HG03521 (cell line): Measurements from ENCODE around the gene SLC66A2.
"Not testable (repeated sequence)": the region's sequence is repeated elsewhere in the genome, so short reads cannot be mapped to it uniquely, and the experiment has no call there.

Experiments used
- ATAC-seq: cut with Tn5 transposase; IDR thresholded peaks from one replicate; pipeline ENCODE4 v1.9.1; 2021; ENCODE audit warnings: mild to moderate bottlenecking, moderate library complexity; ENCODE audit not compliant: unreplicated experiment

SLC66A2 gene

DNA sequence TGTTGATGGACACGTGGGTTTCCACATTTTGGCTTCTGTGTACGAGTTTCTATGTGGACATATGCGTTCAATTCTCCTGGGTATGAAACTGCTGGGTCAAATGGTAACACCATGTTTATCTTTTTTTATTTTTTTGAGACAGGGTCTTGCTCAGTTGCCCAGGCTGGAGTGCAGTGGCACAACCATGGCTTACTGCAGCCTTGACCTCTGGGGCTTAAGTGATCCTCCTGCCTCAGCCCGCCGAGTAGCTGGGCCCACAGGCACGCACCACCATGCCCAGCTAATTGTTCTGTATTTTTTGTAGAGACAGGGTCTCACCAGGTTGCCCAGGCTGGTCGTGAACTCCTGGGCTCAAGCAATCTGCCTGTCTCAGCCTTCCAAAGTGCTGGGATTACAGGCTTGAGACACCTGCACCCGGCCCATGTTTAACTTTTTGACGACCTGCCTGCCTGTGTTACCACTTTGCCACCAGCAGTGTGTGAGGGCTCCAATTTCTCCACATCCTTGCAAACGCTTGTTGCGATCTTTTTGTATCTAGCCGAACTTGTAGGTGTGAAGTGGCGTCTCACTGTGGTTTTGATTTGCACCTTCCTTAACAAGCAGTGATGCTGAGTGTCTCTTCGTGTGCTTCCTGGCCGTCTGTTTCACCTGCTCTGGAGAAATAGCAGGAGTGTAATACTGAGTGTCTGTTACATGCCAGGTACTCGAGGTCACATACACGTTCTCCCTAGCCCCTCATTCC is 19.9 kb upstream of the SLC66A2 start:
- ATAC-seq = no peak

GRCh38 chr18:79970419-79971133 is 19.1 kb upstream of the SLC66A2 start:
- ATAC-seq = no peak

GRCh38 chr18:79965119-79965902 is 13.9 kb upstream of the SLC66A2 start:
- no peak for ATAC-seq

GRCh38 chr18:79964330-79965118 is 13.1 kb upstream of the SLC66A2 start, which contains the start of gene HSBP1L1:
Gene HSBP1L1, plus strand, starts transcription at chr18:79964643. Its CDS starts 93 bp downstream, at chr18:79964736.
- peak; percentile 61 for ATAC-seq

GRCh38 chr18:79963658-79964329 is 12.3 kb upstream of the SLC66A2 start:
- ATAC-seq = no peak

DNA sequence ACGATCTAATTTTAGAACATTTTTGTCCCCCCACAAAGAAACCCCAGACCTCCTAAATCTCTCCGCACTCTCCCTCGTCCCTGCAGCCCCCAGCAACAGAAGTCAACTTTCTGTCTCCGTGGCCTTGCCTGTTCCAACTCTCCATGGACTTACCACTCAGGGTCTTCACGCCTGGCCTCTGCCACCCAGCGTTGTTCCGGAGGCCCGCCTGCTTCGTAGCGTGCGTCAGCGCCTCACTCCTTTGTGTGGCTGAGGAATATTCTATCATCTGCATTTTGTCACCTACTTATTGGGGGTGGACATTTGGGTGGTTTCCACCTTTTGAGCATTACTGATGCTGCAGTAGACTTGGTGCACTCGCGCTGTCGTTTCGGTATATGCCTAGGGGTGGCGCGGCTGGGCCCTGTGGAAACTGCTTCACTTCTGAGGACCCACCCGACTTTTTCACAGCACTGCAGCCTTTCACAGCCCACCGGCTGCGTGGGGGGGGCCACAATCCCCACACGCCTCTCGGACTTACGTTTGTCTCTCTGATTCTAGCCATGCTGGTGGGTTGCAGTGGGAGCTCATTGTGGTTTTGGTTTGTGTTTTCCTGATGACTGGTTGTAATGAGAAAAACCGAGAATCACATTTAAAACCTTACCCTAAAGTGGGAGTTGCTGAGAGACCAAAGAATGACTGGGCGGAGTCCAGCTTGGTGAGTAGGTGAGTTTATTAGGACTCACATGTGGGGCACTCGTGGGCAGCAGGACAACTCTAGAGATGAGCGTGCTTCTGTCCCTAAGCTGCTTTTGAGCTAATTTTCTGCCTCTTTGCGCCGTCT is 11.6 kb upstream of the SLC66A2 start:
- ATAC-seq = peak; percentile 68

GRCh38 chr18:79962311-79962710 is 10.9 kb upstream of the SLC66A2 start:
- ATAC-seq = no peak

DNA sequence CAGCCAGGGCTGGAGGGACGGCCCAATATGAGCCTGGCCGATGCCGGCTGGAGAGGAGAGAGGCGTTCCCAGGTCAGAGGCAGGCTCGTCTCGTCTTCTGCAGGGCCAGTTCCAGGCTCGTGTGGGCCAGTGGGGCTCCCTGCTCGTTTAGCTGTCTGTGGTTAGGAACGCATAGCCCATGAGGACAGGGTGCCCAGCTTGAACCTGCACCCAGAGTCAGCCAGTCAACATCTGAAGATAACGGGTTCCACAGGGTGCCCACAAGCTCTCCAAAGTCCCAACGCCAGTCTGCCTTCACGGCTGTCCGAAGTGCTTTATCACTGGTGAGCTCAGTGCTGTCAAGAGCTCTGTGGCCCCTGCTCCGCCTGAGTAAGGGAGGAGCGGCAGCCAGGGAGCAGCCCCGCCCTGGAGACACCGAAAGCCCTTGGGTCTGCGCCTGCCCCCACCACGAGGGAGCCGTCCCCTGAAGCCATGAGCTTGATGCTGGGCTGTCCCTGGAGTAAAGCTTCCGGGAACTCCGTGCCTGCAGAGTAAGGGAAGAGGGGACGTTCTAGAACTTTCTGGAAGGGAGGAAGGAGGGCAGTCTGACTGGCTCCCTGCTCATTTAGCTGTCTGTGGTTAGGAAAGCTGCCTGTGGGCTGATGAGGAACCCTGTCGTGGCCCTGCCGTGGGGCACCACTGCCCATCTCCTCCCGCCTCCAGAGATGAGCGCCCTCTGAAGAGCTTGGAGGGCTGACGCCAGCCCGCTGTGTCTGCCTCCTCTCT is 10.3 kb upstream of the SLC66A2 start:
- no peak for ATAC-seq

DNA sequence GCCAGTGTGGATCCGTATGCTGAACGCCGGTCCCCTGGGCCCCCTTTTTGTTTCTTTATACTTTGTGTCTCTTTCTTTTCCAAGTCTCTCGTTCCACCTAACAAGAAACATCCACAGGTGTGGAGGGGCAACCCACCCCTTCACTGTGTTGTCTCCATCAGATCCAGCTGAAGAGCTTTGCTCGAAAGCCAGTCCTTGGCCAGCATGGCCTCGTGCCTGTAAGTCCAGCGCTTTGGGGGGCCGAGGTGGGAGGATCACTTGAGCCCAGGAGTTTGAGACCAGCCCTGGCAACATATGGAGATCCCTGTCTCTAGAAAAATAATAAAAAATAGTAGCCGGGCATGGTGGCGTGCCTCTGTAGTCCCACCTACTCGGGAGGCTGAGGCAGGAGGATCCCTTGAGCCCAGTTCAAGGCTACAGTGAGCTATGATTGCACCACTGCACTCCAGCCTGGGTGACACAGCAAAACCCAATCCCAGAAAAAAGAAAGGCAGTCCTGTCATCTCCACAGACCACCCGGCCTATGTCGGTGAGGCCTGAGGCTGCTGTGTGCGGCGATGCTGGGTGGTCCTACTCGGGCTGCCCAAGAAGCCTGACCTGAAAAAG is 9.6 kb upstream of the SLC66A2 start:
- no peak for ATAC-seq

GRCh38 chr18:79960161-79960801 is 8.8 kb upstream of the SLC66A2 start:
- ATAC-seq = not testable (repeated sequence)

GRCh38 chr18:79958981-79959380 is 7.5 kb upstream of the SLC66A2 start:
- ATAC-seq = no peak

DNA sequence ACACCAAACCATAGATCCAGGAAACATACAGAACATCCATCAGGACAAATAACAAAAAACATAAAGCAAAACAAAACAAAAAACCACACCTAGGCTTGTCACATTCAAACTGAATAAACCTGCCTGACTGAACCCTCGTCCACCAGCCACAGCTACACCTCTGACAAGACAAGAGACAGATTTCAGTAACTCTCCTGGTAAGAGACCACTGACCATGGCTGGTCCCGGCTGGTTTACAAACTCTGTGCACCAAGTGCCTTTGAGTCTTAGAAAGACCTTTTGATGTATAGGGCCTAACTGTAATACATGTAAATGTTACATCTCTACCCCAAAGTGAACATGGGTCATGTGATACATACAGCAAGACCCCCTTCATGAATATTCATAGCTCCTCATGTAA is 4.8 kb upstream of the SLC66A2 start:
- no peak for ATAC-seq

- no peak for ATAC-seq
Measured at GRCh38 chr18:79955302-79956075, 4.0 kb upstream of the SLC66A2 start.

DNA sequence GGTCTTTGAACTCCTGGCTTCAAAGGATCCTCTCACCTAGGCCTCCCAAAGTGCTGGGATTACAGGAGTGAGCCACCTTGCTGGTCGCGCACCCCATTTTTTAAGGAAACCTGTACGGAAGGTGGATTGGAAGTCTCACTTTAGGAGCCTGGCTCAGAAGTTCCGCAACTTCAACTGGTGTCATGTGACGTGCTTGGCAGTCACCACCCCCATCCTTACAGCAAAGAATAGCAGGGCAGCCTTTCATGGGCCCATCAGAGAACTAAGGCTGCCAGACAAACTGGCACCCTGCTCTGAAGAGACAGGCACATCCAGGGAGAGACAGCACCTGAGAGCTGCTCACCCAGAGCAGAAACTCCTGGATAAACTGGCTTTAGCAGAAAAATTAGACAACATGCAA is 3.3 kb upstream of the SLC66A2 start:
- no peak for ATAC-seq

DNA sequence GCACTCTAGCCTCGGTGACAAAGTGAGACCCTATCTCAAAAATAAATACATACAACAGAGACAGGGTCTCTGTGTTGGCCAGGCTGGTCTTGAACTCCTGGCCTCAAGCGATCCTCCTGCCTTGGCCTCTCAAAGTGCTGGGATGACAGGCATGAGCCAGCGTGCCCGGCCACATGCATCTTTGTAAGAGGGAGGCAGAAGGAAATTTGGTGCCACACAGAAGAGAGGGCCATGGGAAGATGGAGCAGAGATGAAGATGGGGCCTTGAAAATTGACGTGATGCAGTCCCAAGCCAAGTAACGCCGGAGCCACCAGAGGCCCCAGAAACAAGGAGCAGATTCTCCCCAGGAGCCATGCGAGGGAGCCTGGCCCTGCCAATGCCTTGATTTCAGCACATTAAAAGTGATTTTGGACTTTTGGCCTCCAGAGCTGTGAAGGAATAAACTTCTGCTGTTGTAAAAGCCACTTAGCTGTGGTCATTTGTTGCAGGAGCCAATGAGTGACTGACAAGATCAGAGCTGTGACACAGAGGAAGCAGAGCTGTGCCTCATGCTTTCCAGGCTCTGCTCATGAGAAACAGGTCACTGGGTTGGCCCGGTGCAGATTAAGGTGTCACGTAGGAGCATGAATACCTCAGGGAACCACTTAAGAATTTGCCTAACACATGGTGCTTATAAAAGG is 2.7 kb upstream of the SLC66A2 start:
- no peak for ATAC-seq

DNA sequence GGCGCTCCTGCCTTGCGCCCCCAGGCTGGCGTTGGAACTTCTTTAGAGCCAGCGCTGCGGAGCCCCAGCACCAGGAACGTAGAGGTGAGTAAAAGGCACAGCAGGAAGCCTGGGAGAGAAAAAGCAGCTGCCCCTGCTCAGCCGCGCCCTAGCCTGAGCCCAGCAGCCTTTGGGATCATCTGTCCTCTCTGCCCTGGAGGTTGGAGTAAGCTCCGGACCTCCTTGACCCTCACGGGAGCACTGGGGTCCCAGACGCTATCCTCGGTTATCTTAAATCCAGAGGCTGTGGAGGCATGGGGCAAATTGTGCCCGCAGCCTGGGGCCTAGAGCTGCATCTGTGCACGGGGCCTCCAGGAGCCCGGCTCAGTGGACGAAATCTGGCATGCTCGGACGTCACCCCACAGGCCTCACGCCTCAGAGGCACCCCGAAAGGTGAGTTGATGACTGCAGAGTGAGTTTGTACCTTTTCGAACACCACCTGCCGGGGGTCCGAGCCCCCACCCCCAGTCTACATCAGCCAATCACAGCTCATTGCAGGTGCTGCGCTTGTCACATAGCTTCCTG is 1.6 kb upstream of the SLC66A2 start:
- ATAC-seq = no peak
